Stimulated activated CD4-positive, alpha-beta T cell treated with anti-CD3 and anti-CD28 coated beads, Interleukin-2, amount 100 ng/mL, for 4 hours (primary cell): Measurements from ENCODE around the gene RASEF.
"Not testable (repeated sequence)": the region's sequence is repeated elsewhere in the genome, so short reads cannot be mapped to it uniquely, and the experiment has no call there.

Experiments
- DNase-seq: peaks from one replicate; pipeline ENCODE4 v3.0.0-alpha.2; 2020; ENCODE audit warnings: low read depth

Gene RASEF

GRCh38 chr9:83062651-83063527 lies at the start of gene RASEF:
TSS of gene RASEF (minus strand) at chr9:83063142. CDS start at chr9:83062867, 275 bp downstream.
- DNase-seq: no peak

GRCh38 chr9:83111169-83111568 lies 48.2 kb upstream of the RASEF start:
- no peak for DNase-seq

GRCh38 chr9:83109296-83109695 lies 46.4 kb upstream of the RASEF start:
- no peak for DNase-seq

GRCh38 chr9:83108208-83108607 lies 45.3 kb upstream of the RASEF start:
- no peak for DNase-seq

GRCh38 chr9:83106772-83107171 lies 43.8 kb upstream of the RASEF start:
- DNase-seq: no peak

GRCh38 chr9:83106263-83106662 lies 43.3 kb upstream of the RASEF start:
- DNase-seq: no peak

- no peak for DNase-seq
Measured at GRCh38 chr9:83097633-83098032, 34.7 kb upstream of the RASEF start.

GRCh38 chr9:83093311-83093710 lies 30.4 kb upstream of the RASEF start:
- not testable (repeated sequence) for DNase-seq

GRCh38 chr9:83081846-83082245 lies 18.9 kb upstream of the RASEF start:
- DNase-seq: no peak

GRCh38 chr9:83081010-83081409 lies 18.1 kb upstream of the RASEF start:
- DNase-seq: no peak

- DNase-seq: not testable (repeated sequence)
Measured at GRCh38 chr9:83075932-83076331, 13.0 kb upstream of the RASEF start.

- not testable (repeated sequence) for DNase-seq
Measured at GRCh38 chr9:83072498-83072897, 9.6 kb upstream of the RASEF start.

GRCh38 chr9:83071626-83072025 lies 8.7 kb upstream of the RASEF start:
- no peak for DNase-seq

- DNase-seq: no peak
Measured at GRCh38 chr9:83070261-83070660, 7.3 kb upstream of the RASEF start.

- no peak for DNase-seq
Measured at GRCh38 chr9:83069651-83070050, 6.7 kb upstream of the RASEF start.

- DNase-seq: no peak
Measured at GRCh38 chr9:83068414-83068813, 5.5 kb upstream of the RASEF start.

- DNase-seq: no peak
Measured at GRCh38 chr9:83067579-83067978, 4.6 kb upstream of the RASEF start.

GRCh38 chr9:83066771-83067170 lies 3.8 kb upstream of the RASEF start:
- DNase-seq: no peak

GRCh38 chr9:83065233-83065632 lies 2.3 kb upstream of the RASEF start:
- no peak for DNase-seq

- no peak for DNase-seq
Measured at GRCh38 chr9:83061990-83062650, 822 bp downstream of the RASEF start.

- DNase-seq: no peak
Measured at GRCh38 chr9:83061036-83061435, 1.9 kb downstream of the RASEF start.

GRCh38 chr9:83060556-83060955 lies 2.4 kb downstream of the RASEF start:
- DNase-seq: no peak

- no peak for DNase-seq
Measured at GRCh38 chr9:83059417-83059816, 3.5 kb downstream of the RASEF start.
